HepG2 (cell line): ENCODE results near the gene PANK1. TPM values are rescaled to one million over a fixed set of nuclear protein-coding genes. Genes with fewer than 3 reads are reported as not detected.

Experiments used
- EED ChIP-seq: sonication (generic); formaldehyde crosslinking; IDR thresholded peaks from 2 replicates; pipeline ENCODE4 v1.5.0; 2020; ENCODE audit warnings: mild to moderate bottlenecking, missing genetic modification reagents
- GMEB2 ChIP-seq: IDR thresholded peaks from 2 replicates; pipeline ENCODE4 v1.6.1; 2016; ENCODE audit warnings: missing biosample characterization, missing genetic modification reagents, low read depth
- KDM5A ChIP-seq: fragments of 200-600 bp; sonication (generic); IDR thresholded peaks from 2 replicates; pipeline ENCODE4 v1.7.0; 2018; ENCODE audit warnings: antibody characterized with exemption, mild to moderate bottlenecking, low read length, borderline replicate concordance
- NONO ChIP-seq, 2 experiments: fragments of 450-650 bp in 1 of 2; sonication (generic) in 1 of 2; formaldehyde crosslinking in 1 of 2; IDR thresholded peaks in 1 of 2; conservative IDR thresholded peaks in 1 of 2; 2 replicates each; pipeline versions ENCODE4 v1.6.1 to v1.8.0; 2017 to 2022; ENCODE audit warnings: mild to moderate bottlenecking in 1 of 2, missing genetic modification reagents in 1 of 2, moderate library complexity in 1 of 2
- POLR2A ChIP-seq, 2 experiments: IDR thresholded peaks; 2 replicates each; pipeline ENCODE4 v1.6.1; 2011; ENCODE audit warnings: low read depth in 2 of 2, low read length in 2 of 2, mild to moderate bottlenecking in 1 of 2, moderate library complexity in 1 of 2; ENCODE audit not compliant: insufficient read depth in 1 of 2
- POLR2AphosphoS5 ChIP-seq: IDR thresholded peaks from 2 replicates; pipeline ENCODE4 v1.6.1; 2012; ENCODE audit warnings: low read depth, low read length
- RBM22 ChIP-seq: fragments of 200-400 bp; formaldehyde crosslinking; optimal IDR thresholded peaks from 2 replicates; pipeline ENCODE3; 2017; ENCODE audit warnings: mild to moderate bottlenecking, low read length, moderate library complexity
- RXRA ChIP-seq: sonication (generic); formaldehyde crosslinking; IDR thresholded peaks from 2 replicates; pipeline ENCODE4 v1.5.1; 2020; ENCODE audit warnings: missing genetic modification reagents
- TGIF2 ChIP-seq: IDR thresholded peaks from 2 replicates; pipeline ENCODE4 v1.6.1; 2016; ENCODE audit warnings: control low read depth, missing compliant biosample characterization
- YY1 ChIP-seq: IDR thresholded peaks from 2 replicates; pipeline ENCODE4 v1.6.1; 2011; ENCODE audit warnings: low read length, low read depth, moderate library complexity, mild to moderate bottlenecking; ENCODE audit not compliant: insufficient read depth, insufficient replicate concordance
- ZBTB21 ChIP-seq: sonication (generic); formaldehyde crosslinking; IDR thresholded peaks from 2 replicates; pipeline ENCODE4 v1.4.0; 2020; ENCODE audit warnings: missing genetic modification reagents
- ZNF143 ChIP-seq: sonication (generic); formaldehyde crosslinking; IDR thresholded peaks from 2 replicates; pipeline ENCODE4 v1.4.0; 2020; ENCODE audit warnings: missing genetic modification reagents
- ZNF513 ChIP-seq: sonication (generic); formaldehyde crosslinking; conservative IDR thresholded peaks from 2 replicates; pipeline ENCODE4 v1.5.0; 2020; ENCODE audit warnings: missing genetic modification reagents
- ZNF879 ChIP-seq: sonication (generic); formaldehyde crosslinking; IDR thresholded peaks from 2 replicates; pipeline ENCODE4 v1.8.1; 2023; ENCODE audit warnings: missing genetic modification reagents
- polyA plus RNA-seq, 8 experiments: library from polyadenylated mRNA; depleted of rRNA in 3 of 8; stranded (reverse) in 7 of 8; unstranded in 1 of 8; fragments of >200 nt; fragmentation: Illumina TruSeq in 4 of 8; extraction: Trizol in 4 of 8; gene quantifications; 2 replicates each; pipeline versions ENCODE4 v1.2.1 to v1.2.3, GENCODE V29; 2011 to 2016; ENCODE audit warnings: low read depth in 4 of 8, missing spikeins in 1 of 8, mixed read lengths in 1 of 8; ENCODE audit not compliant: insufficient read depth in 1 of 8
- total RNA-seq, 5 experiments: library from RNA; depleted of rRNA; stranded (reverse); fragments of >200 nt; fragmentation: Illumina TruSeq; extraction: Trizol; gene quantifications; 2 replicates each; pipeline ENCODE4 v1.2.3, GENCODE V29; 2016; ENCODE audit warnings: low read depth in 1 of 5
- TF ChIP-seq, protein P1 (sequence below): sonication (generic); formaldehyde crosslinking; IDR thresholded peaks from 2 replicates; pipeline ENCODE4 v1.4.0; 2020; ENCODE audit warnings: missing genetic modification reagents
- TF ChIP-seq, protein P2 (sequence below): sonication (generic); formaldehyde crosslinking; IDR thresholded peaks from 2 replicates; pipeline ENCODE4 v1.5.0; 2020; ENCODE audit warnings: missing genetic modification reagents
- TF ChIP-seq, protein P3 (sequence below): sonication (generic); formaldehyde crosslinking; IDR thresholded peaks from 2 replicates; pipeline ENCODE4 v1.5.1; 2020; ENCODE audit warnings: mild to moderate bottlenecking, moderate library complexity, missing genetic modification reagents

PANK1 gene
- total and polyA plus RNA-seq, 2 of the 13 experiments (the other 11 are each of a cell fraction or from before 2014, with no cell fraction given), result 18.2 to 33.3 TPM

DNA sequence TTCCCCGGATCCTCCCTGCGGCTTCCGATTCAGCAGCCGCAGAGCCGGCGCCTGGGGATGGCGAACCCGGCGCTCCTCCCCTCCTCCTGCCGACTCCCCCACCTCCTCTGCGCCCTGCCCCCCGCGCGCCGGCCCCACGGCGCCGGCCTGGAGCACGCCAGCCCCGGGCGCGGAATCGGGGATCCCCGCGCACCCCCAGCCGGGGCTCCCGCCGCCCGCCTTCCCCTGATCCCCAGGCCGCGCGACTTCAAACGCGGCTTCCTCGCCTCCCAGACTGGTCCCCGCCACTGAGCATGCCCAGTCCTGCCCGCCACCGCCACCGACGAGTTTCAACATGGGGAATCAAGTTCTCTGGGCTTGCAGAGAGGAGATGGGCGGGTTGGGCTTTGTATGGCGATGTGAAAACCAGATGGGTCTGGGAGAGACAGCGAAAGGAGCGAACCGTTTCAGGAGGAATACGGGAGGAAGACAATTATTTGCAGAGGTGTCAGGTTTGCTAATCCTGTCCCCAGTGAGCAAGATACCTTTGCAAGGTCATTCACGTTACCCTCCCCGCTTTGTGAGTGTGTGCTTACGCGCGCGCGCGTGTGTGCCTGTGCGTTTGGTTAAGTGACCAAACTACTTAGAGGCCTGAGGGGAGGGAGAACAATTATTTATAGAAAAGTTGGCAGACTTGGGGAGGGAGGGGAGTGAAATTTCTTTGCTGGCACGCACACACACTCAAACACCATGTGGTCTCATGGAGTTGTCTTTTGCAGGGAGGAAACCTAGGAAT lies at the start of gene PANK1 (continued):
- TF ChIP-seq ZNF513 (CRISPR knock-in tag), result no peak
- TF ChIP-seq EED (CRISPR knock-in tag), result peak; percentile 79; the same call in 1 of the 2 replicates
- peak; percentile 85 for TF ChIP-seq RBM22
- TF ChIP-seq, protein P1, sequence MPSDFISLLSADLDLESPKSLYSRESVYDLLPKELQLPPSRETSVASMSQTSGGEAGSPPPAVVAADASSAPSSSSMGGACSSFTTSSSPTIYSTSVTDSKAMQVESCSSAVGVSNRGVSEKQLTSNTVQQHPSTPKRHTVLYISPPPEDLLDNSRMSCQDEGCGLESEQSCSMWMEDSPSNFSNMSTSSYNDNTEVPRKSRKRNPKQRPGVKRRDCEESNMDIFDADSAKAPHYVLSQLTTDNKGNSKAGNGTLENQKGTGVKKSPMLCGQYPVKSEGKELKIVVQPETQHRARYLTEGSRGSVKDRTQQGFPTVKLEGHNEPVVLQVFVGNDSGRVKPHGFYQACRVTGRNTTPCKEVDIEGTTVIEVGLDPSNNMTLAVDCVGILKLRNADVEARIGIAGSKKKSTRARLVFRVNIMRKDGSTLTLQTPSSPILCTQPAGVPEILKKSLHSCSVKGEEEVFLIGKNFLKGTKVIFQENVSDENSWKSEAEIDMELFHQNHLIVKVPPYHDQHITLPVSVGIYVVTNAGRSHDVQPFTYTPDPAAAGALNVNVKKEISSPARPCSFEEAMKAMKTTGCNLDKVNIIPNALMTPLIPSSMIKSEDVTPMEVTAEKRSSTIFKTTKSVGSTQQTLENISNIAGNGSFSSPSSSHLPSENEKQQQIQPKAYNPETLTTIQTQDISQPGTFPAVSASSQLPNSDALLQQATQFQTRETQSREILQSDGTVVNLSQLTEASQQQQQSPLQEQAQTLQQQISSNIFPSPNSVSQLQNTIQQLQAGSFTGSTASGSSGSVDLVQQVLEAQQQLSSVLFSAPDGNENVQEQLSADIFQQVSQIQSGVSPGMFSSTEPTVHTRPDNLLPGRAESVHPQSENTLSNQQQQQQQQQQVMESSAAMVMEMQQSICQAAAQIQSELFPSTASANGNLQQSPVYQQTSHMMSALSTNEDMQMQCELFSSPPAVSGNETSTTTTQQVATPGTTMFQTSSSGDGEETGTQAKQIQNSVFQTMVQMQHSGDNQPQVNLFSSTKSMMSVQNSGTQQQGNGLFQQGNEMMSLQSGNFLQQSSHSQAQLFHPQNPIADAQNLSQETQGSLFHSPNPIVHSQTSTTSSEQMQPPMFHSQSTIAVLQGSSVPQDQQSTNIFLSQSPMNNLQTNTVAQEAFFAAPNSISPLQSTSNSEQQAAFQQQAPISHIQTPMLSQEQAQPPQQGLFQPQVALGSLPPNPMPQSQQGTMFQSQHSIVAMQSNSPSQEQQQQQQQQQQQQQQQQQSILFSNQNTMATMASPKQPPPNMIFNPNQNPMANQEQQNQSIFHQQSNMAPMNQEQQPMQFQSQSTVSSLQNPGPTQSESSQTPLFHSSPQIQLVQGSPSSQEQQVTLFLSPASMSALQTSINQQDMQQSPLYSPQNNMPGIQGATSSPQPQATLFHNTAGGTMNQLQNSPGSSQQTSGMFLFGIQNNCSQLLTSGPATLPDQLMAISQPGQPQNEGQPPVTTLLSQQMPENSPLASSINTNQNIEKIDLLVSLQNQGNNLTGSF, result 0 out of 2 replicates have a peak, but pooled peaks have one; percentile 9
- TF ChIP-seq, protein P2, sequence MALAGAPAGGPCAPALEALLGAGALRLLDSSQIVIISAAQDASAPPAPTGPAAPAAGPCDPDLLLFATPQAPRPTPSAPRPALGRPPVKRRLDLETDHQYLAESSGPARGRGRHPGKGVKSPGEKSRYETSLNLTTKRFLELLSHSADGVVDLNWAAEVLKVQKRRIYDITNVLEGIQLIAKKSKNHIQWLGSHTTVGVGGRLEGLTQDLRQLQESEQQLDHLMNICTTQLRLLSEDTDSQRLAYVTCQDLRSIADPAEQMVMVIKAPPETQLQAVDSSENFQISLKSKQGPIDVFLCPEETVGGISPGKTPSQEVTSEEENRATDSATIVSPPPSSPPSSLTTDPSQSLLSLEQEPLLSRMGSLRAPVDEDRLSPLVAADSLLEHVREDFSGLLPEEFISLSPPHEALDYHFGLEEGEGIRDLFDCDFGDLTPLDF (CRISPR knock-in tag), result peak; percentile 29; the same call in 1 of the 2 replicates
- 0 out of 2 replicates have a peak, but pooled peaks have one; percentile 14 for TF ChIP-seq RXRA (CRISPR knock-in tag)
- TF ChIP-seq POLR2A (IDR thresholded peaks at IDR 0.05; ENCODE audit: insufficient read depth in 1 of 2, low read depth in 2 of 2, low read length in 2 of 2), result peak in 1 of 2 experiments; percentile 77
- TF ChIP-seq YY1, result peak; percentile 76
- TF ChIP-seq ZNF879 (CRISPR knock-in tag), result no peak
- 0 out of 2 replicates have a peak, but pooled peaks have one; percentile 22 for TF ChIP-seq TGIF2 (CRISPR knock-in tag)
- peak; percentile 32; the same call in 1 of the 2 replicates for TF ChIP-seq ZBTB21
- TF ChIP-seq, protein P3, sequence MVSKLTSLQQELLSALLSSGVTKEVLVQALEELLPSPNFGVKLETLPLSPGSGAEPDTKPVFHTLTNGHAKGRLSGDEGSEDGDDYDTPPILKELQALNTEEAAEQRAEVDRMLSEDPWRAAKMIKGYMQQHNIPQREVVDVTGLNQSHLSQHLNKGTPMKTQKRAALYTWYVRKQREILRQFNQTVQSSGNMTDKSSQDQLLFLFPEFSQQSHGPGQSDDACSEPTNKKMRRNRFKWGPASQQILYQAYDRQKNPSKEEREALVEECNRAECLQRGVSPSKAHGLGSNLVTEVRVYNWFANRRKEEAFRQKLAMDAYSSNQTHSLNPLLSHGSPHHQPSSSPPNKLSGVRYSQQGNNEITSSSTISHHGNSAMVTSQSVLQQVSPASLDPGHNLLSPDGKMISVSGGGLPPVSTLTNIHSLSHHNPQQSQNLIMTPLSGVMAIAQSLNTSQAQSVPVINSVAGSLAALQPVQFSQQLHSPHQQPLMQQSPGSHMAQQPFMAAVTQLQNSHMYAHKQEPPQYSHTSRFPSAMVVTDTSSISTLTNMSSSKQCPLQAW, result peak; percentile 44; the same call in 1 of the 2 replicates
- TF ChIP-seq KDM5A, result peak; percentile 48; the same call in 1 of the 2 replicates
- peak; percentile 8; the same call in 1 of the 2 replicates for TF ChIP-seq ZNF143 (CRISPR knock-in tag)
- no peak for TF ChIP-seq GMEB2
- TF ChIP-seq NONO (IDR thresholded peaks at IDR 0.05), result no peak
- peak; percentile 80 for TF ChIP-seq NONO (CRISPR knock-in tag; conservative IDR thresholded peaks at IDR 0.05)
- TF ChIP-seq POLR2AphosphoS5, result peak; percentile 77
